ENCODE results near the gene HSD17B4.
A peak's percentile ranks its signal among the peaks of the same experiment; 100 is the strongest.

Gene HSD17B4

DNA sequence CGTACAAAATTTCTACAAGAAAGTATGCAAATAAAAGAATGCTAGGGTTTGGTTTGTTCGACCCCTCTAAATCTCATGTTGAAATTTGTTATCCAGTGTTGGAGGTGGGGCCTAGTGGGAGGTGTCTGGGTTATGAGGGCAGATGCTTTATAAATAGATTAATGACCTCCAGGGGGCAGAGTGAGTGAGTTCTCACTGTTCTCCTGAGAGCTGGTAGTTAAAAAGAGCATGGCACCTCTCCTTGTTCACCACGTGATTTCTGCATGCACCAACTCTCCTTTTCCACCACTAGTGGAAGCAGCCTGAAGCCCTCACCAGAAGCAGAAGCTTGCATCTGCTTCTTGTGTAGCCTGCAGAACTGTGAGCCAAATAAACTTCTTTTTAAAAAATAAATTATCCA, 126.6 kb downstream of the HSD17B4 start:
- peak; percentile 15 for DNase-seq (ENCODE audit: low read depth)
- H3K4me3 ChIP-seq (replicated peaks; ENCODE audit: low read depth, low read length): no peak overlapping the region
- TF ChIP-seq, protein P1, sequence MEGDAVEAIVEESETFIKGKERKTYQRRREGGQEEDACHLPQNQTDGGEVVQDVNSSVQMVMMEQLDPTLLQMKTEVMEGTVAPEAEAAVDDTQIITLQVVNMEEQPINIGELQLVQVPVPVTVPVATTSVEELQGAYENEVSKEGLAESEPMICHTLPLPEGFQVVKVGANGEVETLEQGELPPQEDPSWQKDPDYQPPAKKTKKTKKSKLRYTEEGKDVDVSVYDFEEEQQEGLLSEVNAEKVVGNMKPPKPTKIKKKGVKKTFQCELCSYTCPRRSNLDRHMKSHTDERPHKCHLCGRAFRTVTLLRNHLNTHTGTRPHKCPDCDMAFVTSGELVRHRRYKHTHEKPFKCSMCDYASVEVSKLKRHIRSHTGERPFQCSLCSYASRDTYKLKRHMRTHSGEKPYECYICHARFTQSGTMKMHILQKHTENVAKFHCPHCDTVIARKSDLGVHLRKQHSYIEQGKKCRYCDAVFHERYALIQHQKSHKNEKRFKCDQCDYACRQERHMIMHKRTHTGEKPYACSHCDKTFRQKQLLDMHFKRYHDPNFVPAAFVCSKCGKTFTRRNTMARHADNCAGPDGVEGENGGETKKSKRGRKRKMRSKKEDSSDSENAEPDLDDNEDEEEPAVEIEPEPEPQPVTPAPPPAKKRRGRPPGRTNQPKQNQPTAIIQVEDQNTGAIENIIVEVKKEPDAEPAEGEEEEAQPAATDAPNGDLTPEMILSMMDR (IDR thresholded peaks at IDR 0.05; ENCODE audit: low read length, missing control alignments): no peak

DNA sequence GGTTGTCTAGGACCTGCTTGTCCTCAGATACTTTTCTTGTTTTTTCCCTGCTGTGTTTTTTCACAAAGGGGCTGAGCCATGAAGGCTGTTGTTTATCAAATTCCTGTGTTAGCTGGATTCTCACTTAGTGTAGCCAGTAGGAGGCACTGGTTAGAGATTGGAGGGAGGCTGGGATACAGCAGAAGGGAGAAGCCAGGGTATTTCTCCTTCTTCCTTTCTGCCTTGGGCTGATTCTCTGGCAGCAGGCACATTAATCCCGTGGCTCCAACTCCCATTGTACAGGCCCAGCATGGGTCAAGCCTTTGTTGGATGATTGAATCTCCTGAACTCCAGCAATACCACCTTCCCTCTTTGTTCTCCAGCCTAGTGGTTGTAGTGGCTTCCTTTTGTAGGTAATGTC, 130.7 kb downstream of the HSD17B4 start:
- no peak overlapping the region for H3K4me3 ChIP-seq (replicated peaks; ENCODE audit: low read depth, low read length)
- DNase-seq (ENCODE audit: low read depth): no peak
- TF ChIP-seq, protein P1 (IDR thresholded peaks at IDR 0.05; ENCODE audit: low read length, missing control alignments): no peak

DNA sequence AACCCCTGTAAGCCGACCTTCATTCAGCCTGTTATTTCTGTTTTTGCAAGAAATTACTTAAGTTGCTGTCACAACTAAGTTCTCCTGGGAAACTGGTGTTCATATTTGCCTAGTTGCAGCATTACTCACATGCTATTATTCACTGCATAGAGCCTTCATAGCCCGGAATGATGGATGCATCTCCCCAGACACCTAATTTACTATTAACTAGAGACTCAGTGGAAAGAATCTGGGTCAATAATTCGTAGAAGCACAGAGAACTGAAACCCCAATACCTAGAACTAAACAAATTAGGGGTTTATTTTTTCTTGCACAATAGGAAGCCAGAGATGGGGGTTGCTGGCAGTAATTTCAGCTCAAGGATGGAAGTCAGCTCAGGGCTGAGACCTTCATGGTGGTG, 131.4 kb downstream of the HSD17B4 start:
- TF ChIP-seq, protein P1 (IDR thresholded peaks at IDR 0.05; ENCODE audit: low read length, missing control alignments): no peak
- DNase-seq (ENCODE audit: low read depth): peak; percentile 2
- H3K4me3 ChIP-seq (replicated peaks; ENCODE audit: low read depth, low read length): no peak overlapping the region

All from fibroblast of pulmonary artery (primary cell).